Endodermal cell (in vitro differentiated cells): ENCODE results near the gene PTPRS. TPM values are rescaled to one million over a fixed set of nuclear protein-coding genes. Genes with fewer than 3 reads are reported as not detected.

ENCODE experiments used
- DNase-seq: peaks from one replicate; pipeline ENCODE4 v3.0.0-alpha.2; 2017
- H3K27ac ChIP-seq: 2 replicates; pipeline ENCODE4 v1.5.1; 2013; ENCODE audit warnings: mild to moderate bottlenecking, low read depth, low read length, moderate library complexity
- H3K27me3 ChIP-seq: 2 replicates; pipeline ENCODE4 v1.6.1; 2013; ENCODE audit warnings: mild to moderate bottlenecking, low read length, moderate library complexity; ENCODE audit not compliant: insufficient read depth, control insufficient read depth, poor library complexity, severe bottlenecking
- H3K36me3 ChIP-seq: 2 replicates; pipeline ENCODE4 v1.7.0; 2013; ENCODE audit warnings: mild to moderate bottlenecking, low read length, moderate library complexity; ENCODE audit not compliant: control insufficient read depth, insufficient read depth
- H3K4me1 ChIP-seq: one replicate; pipeline ENCODE4 v1.7.0; 2013; ENCODE audit warnings: low read length; ENCODE audit not compliant: control insufficient read depth, insufficient read depth
- H3K4me3 ChIP-seq: 2 replicates; pipeline ENCODE4 v1.5.1; 2013; ENCODE audit warnings: mild to moderate bottlenecking, low read length, moderate library complexity
- H3K9ac ChIP-seq: 2 replicates; pipeline ENCODE4 v1.6.1; 2013; ENCODE audit warnings: mild to moderate bottlenecking, low read length, moderate library complexity; ENCODE audit not compliant: poor library complexity, severe bottlenecking; ENCODE audit errors: extremely low read depth
- H3K9me3 ChIP-seq: 2 replicates; pipeline ENCODE4 v1.6.1; 2013; ENCODE audit warnings: mild to moderate bottlenecking, low read length, moderate library complexity; ENCODE audit not compliant: control insufficient read depth
- H3K27ac Mint-ChIP-seq: 2 replicates; pipeline ENCODE4 v1.8.0; 2020; ENCODE audit warnings: mixed read lengths
- H3K27me3 Mint-ChIP-seq: 2 replicates; pipeline ENCODE4 v1.8.0; 2021; ENCODE audit warnings: mild to moderate bottlenecking, mixed read lengths; ENCODE audit not compliant: insufficient read depth
- H3K36me3 Mint-ChIP-seq: 2 replicates; pipeline ENCODE4 v1.8.0; 2020; ENCODE audit warnings: low read depth, mixed read lengths
- H3K4me1 Mint-ChIP-seq: 2 replicates; pipeline ENCODE4 v1.8.0; 2020; ENCODE audit warnings: mixed read lengths
- H3K4me3 Mint-ChIP-seq: 2 replicates; pipeline ENCODE4 v1.8.0; 2020; ENCODE audit warnings: mild to moderate bottlenecking, moderate library complexity, mixed read lengths
- H3K9me3 Mint-ChIP-seq: 2 replicates; pipeline ENCODE4 v1.8.0; 2020; ENCODE audit warnings: mild to moderate bottlenecking, mixed read lengths
- WGBS, 2 experiments: methylation state at CpG; one replicate each; pipeline versions ENCODE4 v1.1.5 to v1.1.7; 2013; ENCODE audit warnings: missing lambda C conversion rate in 2 of 2, mixed read lengths in 1 of 2; ENCODE audit not compliant: insufficient coverage in 1 of 2, insufficient read length in 1 of 2; 5-methylcytosine and 5-hydroxymethylcytosine counted together
- total RNA-seq, 2 donors: library from RNA; stranded (reverse); fragmentation: NEBNext Ultra II Directional in 1 of 2; extraction: Animal tissue kit (Norgen Biotek cat#: 25700) in 1 of 2; gene quantifications; 2 replicates in 1 of 2; 3 replicates in 1 of 2; pipeline ENCODE4 v1.2.1, GENCODE V29; 2021
- TF ChIP-seq, protein P1 (sequence below): fragments of 200-600 bp; sonication (generic); conservative IDR thresholded peaks from 2 replicates; pipeline ENCODE4 v1.5.0; 2021; ENCODE audit warnings: antibody characterized with exemption, mild to moderate bottlenecking

PTPRS gene
- total RNA-seq, 2 donors from 2014 or later, result 226 to 248 TPM

DNA sequence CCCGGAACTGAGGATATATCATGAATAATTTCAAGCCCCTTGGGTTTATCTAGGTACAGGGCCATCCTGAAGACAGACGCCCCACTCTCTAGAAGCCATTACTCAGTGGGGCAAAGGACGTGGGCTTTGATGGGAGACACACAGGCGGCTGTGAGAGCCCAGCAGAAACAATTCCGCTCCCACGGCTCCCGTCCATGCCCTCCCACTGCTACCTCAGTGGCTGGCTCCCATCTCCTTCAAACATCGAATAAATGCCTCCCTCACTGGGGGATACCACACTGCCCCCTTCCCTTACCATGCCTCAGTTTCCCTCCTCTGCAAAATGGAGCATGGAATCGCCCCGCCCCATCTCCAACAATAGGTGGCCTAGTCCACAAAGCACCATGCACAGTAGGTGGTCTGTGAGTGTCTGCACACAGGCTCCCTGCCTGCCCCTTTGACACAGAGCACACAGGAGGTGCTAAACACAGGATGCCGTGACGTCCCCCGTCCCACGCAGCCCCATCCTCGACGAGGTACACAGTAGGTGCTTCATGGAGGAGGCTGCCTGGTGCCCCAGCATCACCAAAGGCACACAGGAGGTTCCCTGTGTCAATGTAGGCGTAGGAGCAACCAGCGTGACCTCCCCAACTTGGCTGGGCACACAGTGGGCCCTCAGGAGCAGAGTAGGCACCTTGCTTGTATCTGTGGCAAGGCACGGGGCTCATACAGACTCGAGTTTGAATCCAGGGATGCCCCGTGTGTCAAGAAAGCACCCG is 46.0 kb downstream of the PTPRS start:
- no peak for DNase-seq
- Mint-ChIP-seq H3K9me3 (no peaks in the 10 kb centered on the region), H3K27ac (no peak overlapping the region), H3K4me3 (peak overlapping the region; percentile 64), H3K4me1 (peaks cover 16% of the 10 kb centered on the region), H3K27me3 (peaks cover 2% of the 10 kb centered on the region), H3K36me3 (peaks cover 26% of the 10 kb centered on the region)
- Histone ChIP-seq H3K27me3 (no peaks in the 10 kb centered on the region), H3K4me1 (no peaks in the 10 kb centered on the region), H3K27ac (peak overlapping the region; percentile 90), H3K4me3 (peak overlapping the region; percentile 82), H3K36me3 (no peaks in the 10 kb centered on the region), H3K9ac (no peak overlapping the region), H3K9me3 (no peaks in the 10 kb centered on the region)
- WGBS, 2 experiments, result 80 to 81% methylated on average over 22 of the region's 22 CpGs
- TF ChIP-seq, protein P1, sequence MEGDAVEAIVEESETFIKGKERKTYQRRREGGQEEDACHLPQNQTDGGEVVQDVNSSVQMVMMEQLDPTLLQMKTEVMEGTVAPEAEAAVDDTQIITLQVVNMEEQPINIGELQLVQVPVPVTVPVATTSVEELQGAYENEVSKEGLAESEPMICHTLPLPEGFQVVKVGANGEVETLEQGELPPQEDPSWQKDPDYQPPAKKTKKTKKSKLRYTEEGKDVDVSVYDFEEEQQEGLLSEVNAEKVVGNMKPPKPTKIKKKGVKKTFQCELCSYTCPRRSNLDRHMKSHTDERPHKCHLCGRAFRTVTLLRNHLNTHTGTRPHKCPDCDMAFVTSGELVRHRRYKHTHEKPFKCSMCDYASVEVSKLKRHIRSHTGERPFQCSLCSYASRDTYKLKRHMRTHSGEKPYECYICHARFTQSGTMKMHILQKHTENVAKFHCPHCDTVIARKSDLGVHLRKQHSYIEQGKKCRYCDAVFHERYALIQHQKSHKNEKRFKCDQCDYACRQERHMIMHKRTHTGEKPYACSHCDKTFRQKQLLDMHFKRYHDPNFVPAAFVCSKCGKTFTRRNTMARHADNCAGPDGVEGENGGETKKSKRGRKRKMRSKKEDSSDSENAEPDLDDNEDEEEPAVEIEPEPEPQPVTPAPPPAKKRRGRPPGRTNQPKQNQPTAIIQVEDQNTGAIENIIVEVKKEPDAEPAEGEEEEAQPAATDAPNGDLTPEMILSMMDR, result no peak

DNA sequence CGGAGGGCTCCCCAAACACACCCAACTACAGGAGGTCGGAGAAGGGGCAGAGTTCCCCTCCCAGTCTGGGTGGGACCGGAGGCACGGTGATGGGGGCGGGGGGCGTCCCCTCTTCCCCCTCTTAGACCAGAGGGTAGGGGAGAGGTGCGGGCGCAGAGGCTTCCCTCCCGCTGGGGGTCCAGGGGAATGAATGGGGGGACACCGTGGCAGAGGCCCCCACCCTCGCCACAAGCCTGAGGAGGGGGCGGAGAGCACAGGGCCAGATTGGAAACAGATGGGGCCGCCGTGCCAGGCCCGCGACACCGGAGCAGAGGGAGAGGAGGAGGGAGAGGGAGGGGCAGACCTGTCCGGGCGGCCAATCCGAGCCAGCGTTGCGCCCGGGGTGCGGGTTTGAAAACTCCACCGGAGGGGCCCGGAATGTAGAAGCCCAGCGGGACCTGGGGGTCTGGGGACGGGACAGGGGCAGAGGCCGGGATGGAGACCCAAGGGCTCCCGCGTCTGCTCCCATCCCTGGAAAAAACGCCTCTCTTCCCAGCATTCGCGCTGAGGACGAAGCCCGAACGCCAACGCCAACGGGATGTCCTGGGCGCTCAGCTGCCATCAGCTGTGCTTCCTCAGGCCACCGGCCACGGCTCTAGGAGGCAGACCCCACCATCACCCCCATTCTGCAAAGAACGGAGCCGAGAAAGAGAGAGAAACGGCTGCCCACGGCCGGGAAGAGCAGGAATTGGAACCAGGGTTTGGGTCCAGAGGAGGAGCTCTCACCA is 46.8 kb downstream of the PTPRS start:
- Mint-ChIP-seq H3K36me3 (peaks cover 20% of the 10 kb centered on the region), H3K4me1 (peaks cover 16% of the 10 kb centered on the region), H3K27ac (peak overlapping the region; percentile 21), H3K27me3 (peaks cover 2% of the 10 kb centered on the region), H3K9me3 (no peaks in the 10 kb centered on the region), H3K4me3 (peak overlapping the region; percentile 64)
- WGBS, 2 experiments, result 2 to 5% methylated on average over 18 to 47 of the region's 47 CpGs
- Histone ChIP-seq H3K36me3 (no peaks in the 10 kb centered on the region), H3K27me3 (no peaks in the 10 kb centered on the region), H3K27ac (peak overlapping the region; percentile 90), H3K9ac (peak overlapping the region; percentile 34), H3K9me3 (no peaks in the 10 kb centered on the region), H3K4me1 (no peaks in the 10 kb centered on the region), H3K4me3 (peak overlapping the region; percentile 82)
- TF ChIP-seq, protein P1, result no peak
- peak; percentile 89 for DNase-seq

DNA sequence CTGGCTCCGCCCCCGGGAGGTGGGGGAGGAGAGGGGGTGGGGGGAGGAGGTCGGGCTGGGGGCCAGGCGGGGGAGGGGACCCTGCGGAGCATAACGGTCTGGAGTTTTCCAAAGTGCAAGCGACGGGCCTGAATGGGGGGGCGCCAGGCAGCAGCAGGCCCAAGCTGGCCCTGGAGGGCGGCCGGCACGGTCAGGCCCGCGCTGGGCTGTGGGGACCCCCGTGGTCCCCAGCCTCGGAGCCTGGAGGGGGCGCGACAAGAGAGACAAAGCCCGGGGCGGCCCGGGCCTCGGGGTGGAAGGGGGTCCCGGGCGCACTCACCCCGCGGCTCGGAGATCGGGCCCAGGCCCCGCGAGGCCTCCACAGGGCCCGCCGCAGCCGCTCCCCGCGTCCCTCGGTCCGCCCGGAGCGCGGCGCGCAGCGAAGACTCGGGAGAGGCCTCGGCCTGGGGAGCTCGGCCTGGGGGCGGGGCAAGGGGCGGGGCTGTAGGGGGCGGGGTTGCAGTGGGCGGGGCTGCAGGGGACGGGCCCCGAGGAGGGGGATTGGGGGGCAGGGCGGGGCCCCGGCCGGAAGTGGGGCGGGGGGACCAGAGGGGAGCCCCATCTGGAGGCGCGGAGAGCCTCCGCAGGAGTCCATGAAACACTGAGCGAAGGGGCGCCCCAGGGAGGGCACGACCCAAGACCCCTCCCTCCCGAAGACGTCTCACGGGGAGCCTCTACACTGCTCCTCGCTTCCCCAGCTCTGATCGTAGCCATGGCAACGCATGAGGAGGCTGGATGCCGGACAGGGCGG is 47.6 kb downstream of the PTPRS start:
- Histone ChIP-seq H3K27me3 (no peaks in the 10 kb centered on the region), H3K27ac (peak overlapping the region; percentile 90), H3K36me3 (no peaks in the 10 kb centered on the region), H3K4me1 (no peaks in the 10 kb centered on the region), H3K9ac (peak overlapping the region; percentile 62), H3K9me3 (no peaks in the 10 kb centered on the region), H3K4me3 (peak overlapping the region; percentile 82)
- Mint-ChIP-seq H3K9me3 (no peaks in the 10 kb centered on the region), H3K4me3 (peak overlapping the region; percentile 64), H3K4me1 (peaks cover 16% of the 10 kb centered on the region), H3K27ac (peak overlapping the region; percentile 21), H3K27me3 (peaks cover 1% of the 10 kb centered on the region), H3K36me3 (peaks cover 12% of the 10 kb centered on the region)
- 1% methylated on average over 14 to 66 of the region's 70 CpGs for WGBS, 2 experiments
- TF ChIP-seq, protein P1, result no peak
- DNase-seq, result peak; percentile 93
